Measurements from ENCODE around the gene FMN1.

Gene FMN1

GRCh38 chr15:32844118-32844711 lies 350.3 kb downstream of the FMN1 start:
- no peak for DNase-seq

- no peak for DNase-seq
These were observed 351.2 kb downstream of the FMN1 start for GRCh38 chr15:32843219-32843815.

GRCh38 chr15:32842081-32842480 lies 352.4 kb downstream of the FMN1 start:
- DNase-seq, result no peak

- no peak for DNase-seq
These were observed 353.8 kb downstream of the FMN1 start for GRCh38 chr15:32840507-32841245.

- no peak for DNase-seq
These were observed 355.7 kb downstream of the FMN1 start for GRCh38 chr15:32838820-32839219.

GRCh38 chr15:32838338-32838737 lies 356.2 kb downstream of the FMN1 start:
- DNase-seq, result no peak

- no peak for DNase-seq
These were observed 356.6 kb downstream of the FMN1 start for GRCh38 chr15:32837935-32838334.

GRCh38 chr15:32834156-32834555 lies 360.4 kb downstream of the FMN1 start:
- DNase-seq, result no peak

GRCh38 chr15:32833379-32833821 lies 361.1 kb downstream of the FMN1 start:
- DNase-seq, result no peak

GRCh38 chr15:32831485-32831884 lies 363.0 kb downstream of the FMN1 start:
- DNase-seq, result no peak

- DNase-seq, result no peak
These were observed 364.3 kb downstream of the FMN1 start for GRCh38 chr15:32830241-32830640.

GRCh38 chr15:32829436-32829835 lies 365.1 kb downstream of the FMN1 start:
- DNase-seq, result no peak

- no peak for DNase-seq
These were observed 365.9 kb downstream of the FMN1 start for GRCh38 chr15:32828507-32829186.

GRCh38 chr15:32826685-32827084 lies 367.8 kb downstream of the FMN1 start:
- no peak for DNase-seq

GRCh38 chr15:32825219-32825618 lies 369.3 kb downstream of the FMN1 start:
- no peak for DNase-seq

GRCh38 chr15:32824777-32825176 lies 369.7 kb downstream of the FMN1 start:
- no peak for DNase-seq

- DNase-seq, result no peak
These were observed 370.8 kb downstream of the FMN1 start for GRCh38 chr15:32823750-32824149.

GRCh38 chr15:32822739-32823138 lies 371.8 kb downstream of the FMN1 start:
- no peak for DNase-seq

GRCh38 chr15:32819448-32819847 lies 375.1 kb downstream of the FMN1 start:
- DNase-seq, result no peak

- DNase-seq, result no peak
These were observed 375.6 kb downstream of the FMN1 start for GRCh38 chr15:32818758-32819447.

- no peak for DNase-seq
These were observed 376.9 kb downstream of the FMN1 start for GRCh38 chr15:32817577-32817976.

- no peak for DNase-seq
These were observed 387.2 kb downstream of the FMN1 start for GRCh38 chr15:32807331-32807730.

GRCh38 chr15:32803631-32804030 lies 390.9 kb downstream of the FMN1 start:
- no peak for DNase-seq
